Left renal cortex interstitium (tissue), 4 donors: Measurements from ENCODE around the gene ATP2B2. TPM values are rescaled to one million over a fixed set of nuclear protein-coding genes. Genes with fewer than 3 reads are reported as not detected.

Experiments
- DNase-seq, 4 donors: peaks; one replicate each; pipeline ENCODE4 v3.0.0-alpha.2; 2013; ENCODE audit warnings: low read depth in 4 of 4, low spot score in 2 of 4, missing footprints in 1 of 4
- polyA plus RNA-seq, 4 donors: library from polyadenylated mRNA; unstranded; fragments of 120-200 nt; gene quantifications; one replicate each; pipeline ENCODE4 v1.2.1, GENCODE V29; 2013; ENCODE audit not compliant: insufficient read length in 4 of 4

Gene ATP2B2
- polyA plus RNA-seq, 4 donors: 0.33 to 0.65 (median 0.52) TPM

GRCh38 chr3:10373686-10374261, 131.6 kb downstream of the ATP2B2 start:
- DNase-seq: no peak

GRCh38 chr3:10371789-10372188, 133.6 kb downstream of the ATP2B2 start:
- no peak for DNase-seq

DNA sequence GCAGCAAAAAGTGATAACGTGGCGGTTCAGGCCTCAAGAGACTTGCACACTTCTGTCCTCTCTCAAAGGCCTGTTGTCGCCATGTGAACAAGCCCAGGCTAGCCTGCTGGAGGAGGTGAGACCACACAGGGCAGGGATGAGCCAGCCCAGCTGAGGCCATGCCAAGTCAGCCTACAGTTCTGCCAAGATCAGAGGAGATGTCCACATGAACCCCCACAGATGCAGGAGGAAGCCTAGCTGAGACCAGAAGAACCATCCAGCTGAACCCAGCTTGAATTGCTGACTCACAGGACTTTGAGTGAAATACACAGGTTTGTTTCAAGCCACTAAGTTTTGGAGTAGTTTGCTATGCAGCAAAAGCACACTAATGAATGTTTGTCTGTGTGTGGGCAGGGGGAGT, 134.2 kb downstream of the ATP2B2 start:
- DNase-seq: no peak

DNA sequence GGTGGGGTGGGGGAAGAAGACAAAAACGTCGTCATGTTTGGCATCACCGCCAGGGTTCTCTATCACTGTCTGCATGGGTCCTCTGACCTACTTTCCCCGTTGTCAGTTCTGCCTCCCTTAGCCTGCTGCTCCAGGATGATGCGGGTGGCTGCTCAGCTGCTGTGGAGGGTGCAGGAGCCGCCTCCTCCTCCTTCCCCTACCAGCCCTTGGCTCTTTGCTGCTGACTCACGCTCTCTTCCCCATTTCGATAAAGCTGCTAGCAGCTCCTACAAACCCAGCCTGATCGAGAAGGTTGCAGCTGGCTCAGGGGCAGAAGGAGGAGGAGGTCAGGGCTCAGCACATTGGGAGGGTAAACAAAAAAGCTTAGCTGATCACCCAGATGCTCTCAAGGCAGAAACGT, 135.0 kb downstream of the ATP2B2 start:
- no peak for DNase-seq

GRCh38 chr3:10368512-10368911, 136.9 kb downstream of the ATP2B2 start:
- DNase-seq: no peak

- no peak for DNase-seq
These were observed 137.9 kb downstream of the ATP2B2 start for GRCh38 chr3:10367506-10367905.

GRCh38 chr3:10366651-10367101, 138.7 kb downstream of the ATP2B2 start:
- no peak for DNase-seq

GRCh38 chr3:10365791-10366190, 139.6 kb downstream of the ATP2B2 start:
- no peak for DNase-seq

DNA sequence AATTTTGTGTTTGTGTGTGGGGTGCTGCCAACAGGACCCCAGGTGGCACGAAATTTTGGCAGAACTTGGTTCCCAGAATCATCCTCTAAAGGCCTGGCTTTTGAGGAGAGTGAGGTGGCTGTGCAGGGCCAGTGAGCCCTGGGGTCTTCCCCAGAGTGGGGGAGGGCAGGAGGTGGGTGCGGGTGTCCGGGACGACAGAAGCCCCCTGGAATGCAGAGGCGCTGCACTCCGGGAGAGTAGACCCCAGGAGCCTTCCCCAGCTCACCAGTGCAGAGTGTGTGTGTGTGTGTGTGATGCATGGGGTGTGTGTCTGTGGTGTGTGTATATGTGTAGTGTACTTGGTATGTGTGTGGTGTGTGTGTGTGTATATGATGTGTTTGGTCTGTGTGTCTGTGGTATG, 140.1 kb downstream of the ATP2B2 start:
- no peak for DNase-seq

DNA sequence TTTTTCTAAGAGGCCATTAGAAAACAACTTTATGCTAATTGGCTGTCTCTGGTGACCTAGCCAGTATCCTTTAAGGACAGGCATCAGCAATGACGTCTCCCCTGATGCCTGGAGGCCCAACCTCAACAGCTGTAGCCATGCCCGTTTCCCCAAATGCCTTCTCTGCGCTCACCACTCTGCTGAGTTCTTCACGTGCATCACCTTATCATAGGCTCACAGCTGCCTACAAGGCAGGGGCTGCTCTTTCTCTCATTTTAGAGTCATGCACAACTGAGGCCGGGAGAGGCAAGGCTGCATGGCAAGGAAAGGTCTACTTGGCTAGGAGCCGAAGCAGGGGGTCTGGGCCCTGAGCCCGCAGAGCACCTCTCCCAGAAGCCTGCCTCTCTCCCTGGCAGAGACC, 140.6 kb downstream of the ATP2B2 start:
- DNase-seq: no peak

DNA sequence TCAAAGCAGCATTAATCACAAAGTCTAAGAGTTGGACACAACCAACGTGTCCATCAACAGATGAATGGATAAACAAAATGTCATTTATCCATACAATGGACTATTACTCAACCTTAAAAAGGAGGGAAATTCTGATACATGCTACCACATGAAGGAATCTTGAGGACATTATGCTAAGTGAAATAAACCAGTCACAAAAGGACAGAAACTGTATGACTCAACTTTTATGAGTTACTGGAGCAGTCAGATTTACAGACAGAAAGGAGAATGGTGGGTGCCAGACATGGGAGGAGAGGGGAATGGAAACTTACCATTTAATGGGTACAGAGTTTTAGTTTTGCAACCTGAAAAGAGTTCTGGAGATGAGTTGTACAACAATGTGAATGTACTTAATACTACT, 141.5 kb downstream of the ATP2B2 start:
- DNase-seq: no peak

DNA sequence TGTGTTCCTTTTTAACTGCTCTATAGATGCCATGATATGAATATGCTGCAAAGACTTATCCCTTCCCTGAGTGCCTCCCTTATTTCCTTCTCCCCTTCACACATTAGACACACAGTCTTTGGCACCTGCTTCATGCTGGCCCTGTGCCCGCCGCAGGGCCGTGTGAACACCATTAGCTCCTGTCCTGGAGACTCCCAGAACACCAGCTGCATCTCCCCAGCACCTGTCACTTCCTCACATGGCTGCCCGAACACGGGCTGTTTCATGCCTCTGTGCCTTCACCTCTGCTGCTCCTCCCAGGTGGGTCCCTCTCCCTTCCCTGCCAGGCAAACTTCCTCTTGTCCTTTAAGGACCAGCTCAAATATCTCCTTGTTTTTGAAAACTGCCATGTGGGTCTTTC, 144.0 kb downstream of the ATP2B2 start:
- DNase-seq: no peak

DNA sequence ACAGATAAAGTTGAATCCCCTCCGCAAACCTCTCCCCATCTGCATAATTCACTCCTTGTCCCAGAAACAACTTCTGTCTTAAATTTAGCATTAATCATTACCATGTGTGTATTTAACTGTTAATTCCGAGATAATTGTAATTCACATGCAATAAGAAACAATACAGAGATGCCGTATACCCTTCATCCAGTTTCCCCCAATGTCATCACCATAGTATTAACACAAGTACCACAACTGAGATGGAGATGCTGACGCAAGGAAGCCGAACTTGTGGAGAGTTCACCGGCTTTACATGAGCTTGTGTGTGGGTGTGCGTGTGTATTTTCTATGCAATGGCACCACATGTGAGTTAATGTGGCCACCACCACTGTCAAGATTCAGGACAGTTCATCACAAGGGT, 144.9 kb downstream of the ATP2B2 start:
- DNase-seq: no peak

DNA sequence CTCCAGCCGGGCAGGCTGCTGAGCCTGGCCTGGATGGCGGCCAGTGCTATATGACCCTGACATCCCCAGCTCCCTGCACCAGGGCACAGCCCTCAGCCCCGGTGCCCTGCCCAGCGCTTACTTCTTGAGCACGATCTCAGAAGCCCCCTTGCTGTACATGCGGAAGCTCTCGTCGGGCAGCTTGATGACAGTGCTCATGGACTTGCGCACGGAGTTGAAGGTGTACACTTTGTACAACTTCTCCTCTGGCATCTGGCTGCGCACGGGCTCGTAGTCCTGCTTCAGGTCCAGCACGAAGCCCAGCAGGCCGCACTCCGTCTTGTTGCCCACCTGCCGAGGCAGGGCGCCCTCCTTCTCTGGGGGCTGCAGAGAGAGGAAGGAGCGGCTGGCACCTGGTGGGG, 145.6 kb downstream of the ATP2B2 start:
- DNase-seq: no peak

- no peak for DNase-seq
These were observed 146.9 kb downstream of the ATP2B2 start for GRCh38 chr3:10358309-10358980.

- no peak for DNase-seq
These were observed 147.6 kb downstream of the ATP2B2 start for GRCh38 chr3:10357592-10358308.

DNA sequence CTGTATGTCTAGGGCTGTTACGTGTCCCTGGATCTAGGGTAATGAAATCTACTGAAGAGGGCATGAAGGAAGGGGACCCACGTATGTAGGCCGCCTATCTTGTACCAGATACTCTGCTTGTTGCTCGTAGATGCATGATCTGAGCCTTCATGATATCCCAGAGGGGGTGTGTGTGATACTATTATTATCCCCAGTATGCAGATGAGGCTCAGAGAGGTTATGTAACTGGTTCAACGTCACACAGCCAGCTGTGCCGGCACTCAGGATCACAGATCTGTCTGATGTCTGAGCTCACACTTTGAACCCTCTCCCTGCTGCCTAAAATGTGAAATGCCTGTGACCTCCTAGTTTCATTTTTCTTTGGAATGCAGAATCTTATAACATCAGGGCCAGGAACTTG, 148.3 kb downstream of the ATP2B2 start:
- DNase-seq: no peak

GRCh38 chr3:10356461-10356981, 148.9 kb downstream of the ATP2B2 start:
- no peak for DNase-seq

- no peak for DNase-seq
These were observed 150.9 kb downstream of the ATP2B2 start for GRCh38 chr3:10354361-10355015.

DNA sequence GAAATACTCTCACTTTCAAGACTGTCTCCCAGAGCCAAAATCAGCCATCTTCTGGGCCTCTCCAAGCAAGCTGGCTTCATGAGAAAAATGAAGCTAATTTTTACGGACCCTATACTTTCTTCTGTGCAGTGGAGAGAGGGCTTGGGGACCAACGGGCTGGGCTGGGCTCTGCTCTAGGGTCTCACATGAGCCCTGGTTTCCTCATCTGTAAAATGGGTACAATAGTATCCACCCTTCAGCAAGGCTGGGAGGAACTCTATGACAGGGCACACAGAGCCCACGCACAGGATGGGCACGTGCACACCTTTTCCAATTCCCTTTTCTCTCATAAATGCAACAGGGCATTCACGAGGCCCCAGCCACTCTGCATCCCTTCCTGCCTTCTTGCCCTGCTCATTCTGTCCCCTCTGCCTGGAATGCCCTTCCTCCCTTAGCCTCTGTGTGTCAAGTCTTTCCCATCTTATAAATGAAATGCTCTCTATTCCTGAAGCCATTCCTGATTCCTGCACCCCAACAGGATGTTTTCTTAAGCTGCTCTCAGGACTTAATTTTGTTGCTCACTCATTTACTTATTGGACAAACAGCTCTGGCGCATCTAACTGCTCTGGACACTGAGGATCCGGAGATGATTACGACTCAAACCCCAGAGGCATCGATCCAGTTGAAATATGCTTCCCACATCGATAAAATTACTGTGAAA, 151.6 kb downstream of the ATP2B2 start:
- no peak for DNase-seq

GRCh38 chr3:10353160-10353559, 152.2 kb downstream of the ATP2B2 start:
- no peak for DNase-seq
